Kidney epithelial cell (primary cell): ENCODE measurements around the gene PPP2R3B. TPM values are rescaled to one million over a fixed set of nuclear protein-coding genes. Genes with fewer than 3 reads are reported as not detected.
"Not testable (repeated sequence)": the region's sequence is repeated elsewhere in the genome, so short reads cannot be mapped to it uniquely, and the experiment has no call there.

ENCODE experiments used
- DNase-seq: peaks from one replicate; pipeline ENCODE4 v3.0.0-alpha.2; 2010; ENCODE audit warnings: low read depth
- H3K27me3 ChIP-seq: 2 replicates; pipeline ENCODE4 v1.6.0; 2011; ENCODE audit warnings: low read length; ENCODE audit not compliant: control insufficient read depth, insufficient read depth
- H3K36me3 ChIP-seq: 2 replicates; pipeline ENCODE4 v1.5.1; 2011; ENCODE audit warnings: low read length; ENCODE audit not compliant: control insufficient read depth, insufficient read depth
- H3K4me3 ChIP-seq: 2 replicates; pipeline ENCODE4 v1.5.1; 2011; ENCODE audit warnings: low read depth, mild to moderate bottlenecking, control low read depth, low read length
- CTCF ChIP-seq: IDR thresholded peaks from 2 replicates; pipeline ENCODE4 v1.5.1; 2011; ENCODE audit warnings: mild to moderate bottlenecking, moderate library complexity, low read length, control low read depth, inconsistent platforms; ENCODE audit not compliant: insufficient read depth, poor library complexity, severe bottlenecking
- total RNA-seq: library from RNA; depleted of rRNA; stranded (reverse); fragments of >200 nt; gene quantifications from 2 replicates; pipeline ENCODE4 v1.2.3, GENCODE V29; 2015

PPP2R3B gene
- total RNA-seq, 1 donor from 2014 or later: 17.7 TPM

- H3K27me3 ChIP-seq: no peaks in the 10 kb centered on the region
- no peak overlapping the region for H3K4me3 ChIP-seq
- H3K36me3 ChIP-seq: peaks cover 2% of the 10 kb centered on the region
- no peak for TF ChIP-seq CTCF
- DNase-seq: no peak
Observed at GRCh38 chrX:310621-311155, 76.0 kb downstream of the PPP2R3B start.

GRCh38 chrX:308821-309520 lies 77.7 kb downstream of the PPP2R3B start:
- TF ChIP-seq CTCF: no peak
- H3K4me3 ChIP-seq: no peak overlapping the region
- H3K27me3 ChIP-seq: no peaks in the 10 kb centered on the region
- DNase-seq: no peak
- peaks cover 2% of the 10 kb centered on the region for H3K36me3 ChIP-seq

- H3K36me3 ChIP-seq: peaks cover 2% of the 10 kb centered on the region
- no peak for TF ChIP-seq CTCF
- no peaks in the 10 kb centered on the region for H3K27me3 ChIP-seq
- H3K4me3 ChIP-seq: no peak overlapping the region
- DNase-seq: no peak
Observed at GRCh38 chrX:307261-308111, 79.2 kb downstream of the PPP2R3B start.

GRCh38 chrX:306614-307251 lies 80.0 kb downstream of the PPP2R3B start:
- not testable (repeated sequence) for H3K4me3 ChIP-seq, H3K27me3 ChIP-seq, H3K36me3 ChIP-seq, DNase-seq

- H3K36me3 ChIP-seq, H3K27me3 ChIP-seq, DNase-seq, H3K4me3 ChIP-seq: not testable (repeated sequence)
Observed at GRCh38 chrX:305781-306613, 80.7 kb downstream of the PPP2R3B start.

- TF ChIP-seq CTCF: no peak
- Histone ChIP-seq H3K27me3 (no peaks in the 10 kb centered on the region), H3K36me3 (peaks cover 2% of the 10 kb centered on the region), H3K4me3 (no peak overlapping the region)
- no peak for DNase-seq
Observed at GRCh38 chrX:302975-303374, 83.7 kb downstream of the PPP2R3B start.
